Activated CD4-positive, alpha-beta T cell treated with anti-CD3 and anti-CD28 coated beads, Interleukin-2, amount 10 ng/mL, durations not matched to agents 24 days and 14 days (primary cell): ENCODE measurements around the gene EDC4. TPM values are rescaled to one million over a fixed set of nuclear protein-coding genes. Genes with fewer than 3 reads are reported as not detected.

Experiments
- DNase-seq: peaks from one replicate; pipeline ENCODE4 v3.0.0; 2022
- H3K27ac Mint-ChIP-seq: one replicate; pipeline ENCODE4 v1.8.0; 2022; ENCODE audit warnings: mild to moderate bottlenecking, mixed read lengths
- H3K27me3 Mint-ChIP-seq: one replicate; pipeline ENCODE4 v1.8.0; 2022; ENCODE audit warnings: mixed read lengths
- H3K36me3 Mint-ChIP-seq: one replicate; pipeline ENCODE4 v1.8.0; 2022; ENCODE audit warnings: low read depth, mild to moderate bottlenecking, mixed read lengths
- H3K4me1 Mint-ChIP-seq: one replicate; pipeline ENCODE4 v1.8.0; 2021; ENCODE audit warnings: mixed read lengths
- H3K4me3 Mint-ChIP-seq: one replicate; pipeline ENCODE4 v1.8.0; 2022; ENCODE audit warnings: mild to moderate bottlenecking, moderate library complexity, mixed read lengths
- H3K9me3 Mint-ChIP-seq: one replicate; pipeline ENCODE4 v1.8.0; 2021; ENCODE audit warnings: mixed read lengths
- intact Hi-C: fragments of 100-400 bp; cut with micrococcal nuclease; formaldehyde crosslinking; loops from one replicate; pipeline ENCODE4 v1.15.1; 2023
- total RNA-seq: library from RNA; stranded (reverse); gene quantifications from 2 replicates; pipeline ENCODE4 v1.2.3, GENCODE V29; 2022

Gene EDC4
- total RNA-seq, 1 donor from 2014 or later = 112 TPM

DNA sequence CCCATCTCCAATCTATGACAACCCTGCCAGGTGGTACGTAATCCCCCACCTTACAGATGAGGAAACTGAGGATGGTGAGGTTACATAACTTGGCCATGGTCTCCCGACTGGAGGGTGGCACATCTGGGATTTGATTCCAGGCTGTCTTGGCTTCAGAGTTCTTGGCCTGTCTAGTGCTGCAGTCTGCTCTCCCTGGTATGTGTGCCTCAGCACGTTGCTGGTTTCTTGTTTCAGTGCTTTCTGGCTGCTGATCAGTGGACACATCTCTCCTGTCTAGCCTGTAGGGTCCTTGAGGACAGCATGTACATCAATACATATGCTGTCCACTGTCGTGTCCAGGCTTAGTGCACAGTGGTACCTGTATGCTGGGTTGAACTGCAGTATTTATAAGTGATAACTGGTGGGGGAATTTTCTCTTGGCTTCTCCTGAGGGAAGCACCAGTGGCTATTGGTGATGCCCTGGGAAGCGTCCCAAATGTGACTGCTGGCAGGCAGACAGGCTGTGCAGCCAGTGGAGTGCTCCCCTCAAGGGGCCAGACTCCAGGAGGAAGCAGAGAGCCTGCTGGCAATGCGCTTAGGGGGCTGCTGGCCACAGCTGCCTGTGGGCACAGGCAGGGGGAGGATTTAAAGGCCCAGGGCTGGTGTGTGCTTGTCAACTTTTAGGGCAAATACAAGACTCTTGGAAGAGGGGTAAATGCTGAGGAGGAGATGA lies 44.4 kb downstream of the EDC4 start:
- no peak for DNase-seq
- intact Hi-C loops = no loop called here
- Mint-ChIP-seq H3K27me3 (no peaks in the 10 kb centered on the region), H3K27ac (peak overlapping the region; percentile 90), H3K4me1 (peaks cover 24% of the 10 kb centered on the region), H3K4me3 (no peak overlapping the region), H3K36me3 (peaks cover 10% of the 10 kb centered on the region), H3K9me3 (no peaks in the 10 kb centered on the region)

DNA sequence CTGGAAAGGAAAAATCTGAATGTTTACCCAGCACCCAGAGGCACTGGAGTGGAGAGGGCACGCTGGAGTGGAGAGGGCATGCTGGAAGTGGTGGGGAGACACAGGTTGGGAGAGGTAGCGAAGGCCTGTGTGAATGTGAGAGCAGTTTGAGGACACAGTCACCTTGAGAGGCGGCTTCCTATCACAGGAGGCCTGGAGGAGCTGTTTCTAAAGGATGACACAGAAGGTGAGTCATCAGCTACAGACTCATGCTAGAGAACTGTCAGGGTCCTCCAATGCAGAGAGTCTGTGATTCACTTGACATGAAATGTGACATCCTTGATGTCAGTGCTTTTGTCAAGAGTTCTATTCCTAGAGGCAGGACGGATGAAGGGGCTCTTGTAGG lies 45.0 kb downstream of the EDC4 start:
- intact Hi-C loops = no loop called here
- no peaks in the 10 kb centered on the region for H3K9me3 Mint-ChIP-seq
- peak; percentile 74 for DNase-seq
- H3K27ac Mint-ChIP-seq = peak overlapping the region; percentile 90
- H3K27me3 Mint-ChIP-seq = no peaks in the 10 kb centered on the region
- peaks cover 10% of the 10 kb centered on the region for H3K36me3 Mint-ChIP-seq
- H3K4me1 Mint-ChIP-seq = peaks cover 26% of the 10 kb centered on the region
- no peak overlapping the region for H3K4me3 Mint-ChIP-seq

DNA sequence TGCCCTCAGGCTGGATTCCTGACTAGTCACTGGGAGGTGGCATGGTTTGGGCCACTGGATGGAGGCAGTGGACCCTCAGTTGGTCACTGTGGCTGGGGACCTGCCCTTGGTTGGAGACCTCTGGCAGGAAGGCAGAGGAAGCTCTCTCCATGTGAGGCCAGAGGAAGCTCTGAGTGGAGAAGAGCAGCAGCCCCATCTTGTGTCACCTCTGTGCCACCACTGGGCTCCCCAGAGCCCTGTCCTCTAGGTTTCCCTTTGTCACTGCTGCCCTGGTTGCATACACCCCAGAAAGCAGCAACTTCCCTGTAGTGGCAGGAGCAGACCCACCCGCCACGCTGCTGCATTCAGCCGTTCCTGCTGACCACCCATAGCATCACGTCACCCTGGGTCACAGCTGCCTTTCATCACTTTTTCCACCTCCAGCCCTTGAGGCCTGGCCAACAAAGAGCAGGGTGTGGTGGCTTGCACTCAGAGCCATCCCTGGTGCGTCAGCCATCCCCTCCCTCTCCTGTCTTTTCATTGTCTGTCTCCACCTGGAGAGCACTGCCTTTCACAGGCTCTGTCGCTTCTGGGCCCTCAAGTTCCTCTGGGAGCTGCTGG lies 46.9 kb downstream of the EDC4 start:
- H3K4me1 Mint-ChIP-seq = peaks cover 25% of the 10 kb centered on the region
- intact Hi-C loops = no loop called here
- H3K9me3 Mint-ChIP-seq = no peaks in the 10 kb centered on the region
- no peak for DNase-seq
- no peak overlapping the region for H3K4me3 Mint-ChIP-seq
- H3K36me3 Mint-ChIP-seq = peaks cover 6% of the 10 kb centered on the region
- no peak overlapping the region for H3K27ac Mint-ChIP-seq
- H3K27me3 Mint-ChIP-seq = no peaks in the 10 kb centered on the region

DNA sequence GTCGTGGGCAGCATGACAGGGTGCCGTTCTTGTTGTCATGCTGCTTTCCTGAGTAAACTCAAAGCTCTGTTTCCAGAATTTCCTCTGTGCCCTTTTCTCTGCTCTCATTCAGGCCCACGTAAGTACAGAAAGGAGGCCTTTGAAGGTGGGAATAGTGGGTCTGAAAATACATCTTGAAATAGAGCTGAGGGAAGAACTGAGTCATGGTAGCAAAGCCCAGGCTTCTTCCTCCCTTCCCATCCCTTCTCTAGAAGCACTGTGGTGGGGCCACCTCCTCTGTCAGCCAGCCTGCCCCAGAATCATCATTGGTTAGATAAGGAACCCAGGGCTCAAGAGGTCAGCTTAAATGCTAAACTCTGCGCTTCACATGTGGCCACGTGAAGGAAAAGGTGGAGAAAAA lies 49.4 kb downstream of the EDC4 start:
- intact Hi-C loops = no loop called here
- Mint-ChIP-seq H3K4me1 (peaks cover 23% of the 10 kb centered on the region), H3K4me3 (no peak overlapping the region), H3K36me3 (peaks cover 5% of the 10 kb centered on the region), H3K9me3 (no peaks in the 10 kb centered on the region), H3K27me3 (no peaks in the 10 kb centered on the region), H3K27ac (peak overlapping the region; percentile 80)
- no peak for DNase-seq

DNA sequence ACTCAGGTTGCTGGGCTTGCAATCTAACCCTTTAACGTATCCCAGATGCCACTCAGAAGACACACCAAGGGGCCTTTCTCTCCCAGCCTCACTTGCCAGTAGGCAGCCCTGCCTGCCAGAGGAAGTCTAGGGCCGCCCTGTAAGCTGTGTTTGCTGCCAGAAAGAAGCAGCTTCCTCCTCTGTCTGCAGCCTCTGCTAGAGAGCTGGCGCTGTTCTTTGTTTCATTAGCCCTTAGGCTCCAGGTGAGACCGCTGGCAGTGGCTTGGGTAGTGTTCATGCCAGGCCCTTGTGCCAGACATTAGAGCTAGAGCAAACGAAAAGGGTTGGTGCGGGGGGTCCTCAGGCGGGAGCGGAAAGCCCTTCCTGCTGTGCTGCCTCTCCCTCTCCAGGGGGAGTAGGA lies 49.9 kb downstream of the EDC4 start:
- no peak overlapping the region for H3K27ac Mint-ChIP-seq
- H3K4me1 Mint-ChIP-seq = peaks cover 17% of the 10 kb centered on the region
- no peak for DNase-seq
- intact Hi-C loops = no loop called here
- H3K36me3 Mint-ChIP-seq = peaks cover 5% of the 10 kb centered on the region
- H3K27me3 Mint-ChIP-seq = no peaks in the 10 kb centered on the region
- no peak overlapping the region for H3K4me3 Mint-ChIP-seq
- no peaks in the 10 kb centered on the region for H3K9me3 Mint-ChIP-seq

DNA sequence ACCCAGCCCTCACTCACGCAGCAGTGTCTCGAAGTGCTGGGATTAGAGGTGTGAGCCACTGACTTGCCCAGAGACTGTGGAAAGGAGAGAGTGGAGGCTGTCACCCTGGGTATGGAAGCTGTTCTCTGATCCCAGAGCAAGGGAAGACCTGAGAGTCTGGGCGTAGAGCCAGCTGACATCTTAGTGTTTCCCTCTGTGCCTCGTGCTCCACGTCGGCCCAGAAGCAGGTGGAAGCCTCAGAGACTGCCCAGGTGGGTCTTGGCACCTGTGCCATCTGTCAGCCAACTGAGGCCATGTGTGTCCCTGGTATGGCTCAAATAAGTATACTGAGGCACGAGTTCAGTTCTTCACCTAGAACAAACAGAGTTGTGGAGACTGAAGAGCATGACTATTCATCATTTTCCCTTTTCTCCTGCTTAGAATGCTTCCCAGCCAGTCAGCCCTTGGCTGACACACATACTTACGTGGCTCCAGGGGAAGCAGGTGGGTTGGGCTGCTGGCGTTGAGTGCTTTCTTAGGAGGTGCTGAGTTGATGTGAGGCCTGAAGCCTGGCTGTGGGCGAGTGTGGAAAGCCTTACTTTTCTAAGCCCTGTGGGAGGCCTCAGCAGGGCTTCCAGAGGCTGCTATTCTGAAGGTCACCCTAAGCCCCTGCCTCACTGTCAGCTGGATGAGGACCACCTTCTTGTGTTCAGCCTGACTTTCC lies 50.7 kb downstream of the EDC4 start:
- H3K9me3 Mint-ChIP-seq = no peaks in the 10 kb centered on the region
- intact Hi-C loops = no loop called here
- peaks cover 8% of the 10 kb centered on the region for H3K36me3 Mint-ChIP-seq
- no peak overlapping the region for H3K4me3 Mint-ChIP-seq
- peaks cover 14% of the 10 kb centered on the region for H3K4me1 Mint-ChIP-seq
- DNase-seq = no peak
- no peak overlapping the region for H3K27ac Mint-ChIP-seq
- H3K27me3 Mint-ChIP-seq = no peaks in the 10 kb centered on the region

DNA sequence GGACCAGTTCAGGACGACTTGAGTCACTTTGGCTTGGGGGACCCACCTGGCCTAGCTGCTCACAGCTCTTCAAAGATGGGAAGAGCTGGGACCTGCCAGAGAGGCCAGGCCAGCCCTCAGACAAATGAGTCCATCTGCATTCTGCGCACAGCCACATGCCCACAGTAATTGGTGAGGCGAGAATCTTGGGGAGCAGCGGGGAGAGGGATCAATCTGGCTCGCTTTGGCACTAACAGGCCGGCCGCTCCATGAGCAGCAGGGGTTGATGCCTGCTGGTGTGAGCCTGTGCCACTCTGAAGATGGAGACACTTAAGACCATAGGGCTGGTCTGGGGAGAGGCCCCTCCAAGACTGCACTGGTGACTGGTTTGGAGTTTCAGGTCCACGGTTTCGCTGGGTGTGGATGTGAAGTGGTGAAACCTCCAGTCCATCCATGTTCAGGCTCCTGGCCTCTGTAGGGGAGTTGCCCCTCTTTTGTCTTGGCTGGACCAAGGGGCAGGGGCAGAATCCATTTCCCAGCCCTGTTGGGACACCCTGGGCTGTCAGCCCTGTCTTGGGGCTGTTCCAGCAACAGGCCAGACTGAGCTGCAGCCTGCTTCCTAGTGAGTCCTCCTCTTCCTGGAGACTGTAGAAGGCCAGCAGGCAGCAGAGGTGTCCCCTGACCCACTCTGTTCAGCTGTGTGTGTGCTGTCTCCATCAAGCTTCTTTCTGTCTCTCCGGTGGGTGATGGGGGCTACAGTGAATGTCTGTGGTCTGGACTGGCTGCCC lies 51.5 kb downstream of the EDC4 start:
- no peak overlapping the region for H3K27ac Mint-ChIP-seq
- intact Hi-C loops = no loop called here

DNA sequence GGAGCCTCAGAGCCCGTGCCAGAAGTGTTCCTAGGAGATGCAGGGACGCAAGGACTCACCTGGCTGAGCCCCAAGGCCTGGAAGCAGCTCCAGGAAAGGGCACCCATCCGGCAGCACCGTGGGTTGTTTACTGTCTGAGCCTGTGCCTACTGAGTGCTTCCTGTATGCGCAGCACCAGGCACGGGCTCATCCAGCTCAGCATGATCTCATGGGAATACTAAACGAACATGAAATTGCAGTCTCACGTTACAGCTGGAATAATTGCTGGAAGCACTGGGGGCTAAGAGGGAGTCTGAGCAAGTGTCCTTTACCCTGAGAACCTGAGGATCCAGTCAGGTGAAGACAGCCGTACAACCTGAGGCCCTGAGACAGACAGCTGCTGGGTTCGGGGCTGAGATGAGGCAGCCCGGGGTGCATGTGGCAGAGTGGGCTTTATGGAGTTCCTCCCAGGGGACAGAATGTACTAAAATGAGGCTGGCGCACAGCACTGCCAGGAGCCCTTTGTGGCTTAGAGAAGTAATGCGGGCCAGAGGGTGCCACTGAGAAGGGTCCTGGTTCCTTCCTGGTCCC lies 53.4 kb downstream of the EDC4 start:
- no peak for DNase-seq
- H3K4me3 Mint-ChIP-seq = no peak overlapping the region
- no peaks in the 10 kb centered on the region for H3K9me3 Mint-ChIP-seq
- H3K27me3 Mint-ChIP-seq = no peaks in the 10 kb centered on the region
- intact Hi-C loops = no loop called here
- H3K36me3 Mint-ChIP-seq = peaks cover 14% of the 10 kb centered on the region
- peaks cover 13% of the 10 kb centered on the region for H3K4me1 Mint-ChIP-seq
- no peak overlapping the region for H3K27ac Mint-ChIP-seq

More for the DNA sequence above, 51.5 kb downstream of the EDC4 start:
- Mint-ChIP-seq H3K27me3 (no peaks in the 10 kb centered on the region), H3K4me3 (no peak overlapping the region), H3K4me1 (peaks cover 14% of the 10 kb centered on the region), H3K9me3 (no peaks in the 10 kb centered on the region), H3K36me3 (peaks cover 9% of the 10 kb centered on the region)
- DNase-seq = no peak

DNA sequence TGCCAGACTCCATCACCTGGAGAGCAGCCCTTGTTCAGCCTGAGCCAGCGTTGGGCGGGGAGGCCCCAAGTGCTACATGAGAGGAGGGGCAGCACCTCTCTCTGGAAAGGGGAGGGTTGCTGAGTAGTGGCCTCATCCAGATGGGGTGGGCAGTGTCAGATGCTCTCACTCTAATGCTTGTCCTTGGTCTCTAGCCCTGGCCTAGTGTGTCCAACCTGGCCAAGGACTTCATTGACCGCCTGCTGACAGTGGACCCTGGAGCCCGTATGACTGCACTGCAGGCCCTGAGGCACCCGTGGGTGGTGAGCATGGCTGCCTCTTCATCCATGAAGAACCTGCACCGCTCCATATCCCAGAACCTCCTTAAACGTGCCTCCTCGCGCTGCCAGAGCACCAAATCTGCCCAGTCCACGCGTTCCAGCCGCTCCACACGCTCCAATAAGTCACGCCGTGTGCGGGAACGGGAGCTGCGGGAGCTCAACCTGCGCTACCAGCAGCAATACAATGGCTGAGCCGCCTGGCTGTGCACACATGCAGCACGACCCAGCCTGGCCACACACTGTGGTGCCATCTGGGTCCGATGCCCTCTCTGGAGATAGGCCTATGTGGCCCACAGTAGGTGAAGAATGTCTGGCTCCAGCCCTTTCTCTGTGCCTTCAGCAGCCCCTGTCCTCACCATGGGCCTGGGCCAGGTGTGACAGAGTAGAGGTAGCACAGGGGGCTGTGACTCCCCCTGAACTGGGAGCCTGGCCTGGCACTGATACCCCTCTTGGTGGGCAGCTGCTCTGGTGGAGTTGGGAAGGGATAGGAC lies 54.5 kb downstream of the EDC4 start:
- Mint-ChIP-seq H3K36me3 (peaks cover 16% of the 10 kb centered on the region), H3K27me3 (no peaks in the 10 kb centered on the region), H3K4me1 (peaks cover 5% of the 10 kb centered on the region), H3K27ac (no peak overlapping the region), H3K4me3 (no peak overlapping the region), H3K9me3 (no peaks in the 10 kb centered on the region)
- intact Hi-C loops = no loop called here
- DNase-seq = no peak

DNA sequence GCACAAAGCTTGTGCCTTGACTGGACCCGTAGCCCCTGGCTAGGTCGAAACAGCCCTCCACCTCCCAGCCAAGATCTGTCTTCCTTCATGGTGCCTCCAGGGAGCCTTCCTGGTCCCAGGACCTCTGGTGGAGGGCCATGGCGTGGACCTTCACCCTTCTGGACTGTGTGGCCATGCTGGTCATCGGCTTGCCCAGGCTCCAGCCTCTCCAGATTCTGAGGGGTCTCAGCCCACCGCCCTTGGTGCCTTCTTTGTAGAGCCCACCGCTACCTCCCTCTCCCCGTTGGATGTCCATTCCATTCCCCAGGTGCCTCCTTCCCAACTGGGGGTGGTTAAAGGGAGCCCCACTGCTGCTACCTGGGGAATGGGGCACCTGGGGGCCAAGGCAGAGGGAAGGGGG lies 55.3 kb downstream of the EDC4 start:
- H3K4me3 Mint-ChIP-seq = no peak overlapping the region
- DNase-seq = no peak
- peaks cover 19% of the 10 kb centered on the region for H3K36me3 Mint-ChIP-seq
- peak overlapping the region; percentile 66 for H3K27ac Mint-ChIP-seq
- no peaks in the 10 kb centered on the region for H3K9me3 Mint-ChIP-seq
- intact Hi-C loops = loop anchor here (1.0 kb wide), 2 partner anchors 45 to 112 kb away; no protein-coding TSS in a partner anchor
- peaks cover 4% of the 10 kb centered on the region for H3K4me1 Mint-ChIP-seq
- no peaks in the 10 kb centered on the region for H3K27me3 Mint-ChIP-seq

DNA sequence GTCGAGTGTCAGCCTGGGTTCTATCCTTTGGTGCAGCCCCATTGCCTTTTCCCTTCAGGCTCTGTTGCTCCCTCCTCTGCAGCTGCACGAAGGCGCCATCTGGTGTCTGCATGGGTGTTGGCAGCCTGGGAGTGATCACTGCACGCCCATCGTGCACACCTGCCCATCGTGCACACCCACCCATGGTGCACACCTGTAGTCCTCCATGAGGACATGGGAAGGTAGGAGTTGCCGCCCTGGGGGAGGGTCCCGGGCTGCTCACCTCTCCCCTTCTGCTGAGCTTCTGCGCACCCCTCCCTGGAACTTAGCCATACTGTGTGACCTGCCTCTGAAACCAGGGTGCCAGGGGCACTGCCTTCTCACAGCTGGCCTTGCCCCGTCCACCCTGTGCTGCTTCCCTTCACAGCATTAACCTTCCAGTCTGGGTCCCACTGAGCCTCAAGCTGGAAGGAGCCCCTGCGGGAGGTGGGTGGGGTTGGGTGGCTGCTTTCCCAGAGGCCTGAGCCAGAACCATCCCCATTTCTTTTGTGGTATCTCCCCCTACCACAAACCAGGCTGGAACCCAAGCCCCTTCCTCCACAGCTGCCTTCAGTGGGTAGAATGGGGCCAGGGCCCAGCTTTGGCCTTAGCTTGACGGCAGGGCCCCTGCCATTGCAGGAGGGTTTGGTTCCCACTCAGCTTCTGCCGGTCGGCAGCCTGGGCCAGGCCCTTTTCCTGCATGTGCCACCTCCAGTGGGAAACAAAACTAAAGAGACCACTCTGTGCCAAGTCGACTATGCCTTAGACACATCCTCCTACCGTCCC lies 55.9 kb downstream of the EDC4 start:
- intact Hi-C loops = loop anchor here (1.0 kb wide), 2 partner anchors 45 to 112 kb away; no protein-coding TSS in a partner anchor
- DNase-seq = peak; percentile 93
- H3K4me3 Mint-ChIP-seq = no peak overlapping the region
- H3K27ac Mint-ChIP-seq = peak overlapping the region; percentile 19
- H3K27me3 Mint-ChIP-seq = no peaks in the 10 kb centered on the region
- peaks cover 3% of the 10 kb centered on the region for H3K4me1 Mint-ChIP-seq
- peaks cover 22% of the 10 kb centered on the region for H3K36me3 Mint-ChIP-seq
- no peaks in the 10 kb centered on the region for H3K9me3 Mint-ChIP-seq

DNA sequence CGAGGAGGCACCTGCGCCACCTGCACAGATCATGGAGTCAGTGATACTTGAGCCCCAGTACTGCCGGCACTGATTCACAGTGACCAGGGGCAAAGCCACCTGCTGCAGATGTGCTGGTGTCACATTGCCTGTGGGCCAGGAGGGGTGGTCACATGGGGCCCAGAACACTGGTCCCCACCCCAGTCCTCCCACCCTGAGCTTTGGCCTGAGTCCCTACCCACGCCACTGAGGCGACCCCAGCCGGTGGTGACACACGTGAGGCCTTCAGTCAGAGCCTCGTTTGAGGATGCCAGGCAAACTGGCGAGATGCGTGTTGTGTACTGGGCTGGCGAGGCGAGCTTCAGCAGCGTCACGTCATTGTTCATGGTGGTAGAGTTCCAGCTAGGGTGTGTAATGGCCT lies 57.3 kb downstream of the EDC4 start:
- DNase-seq = no peak
- no peaks in the 10 kb centered on the region for H3K27me3 Mint-ChIP-seq
- no peak overlapping the region for H3K27ac Mint-ChIP-seq
- peaks cover 36% of the 10 kb centered on the region for H3K36me3 Mint-ChIP-seq
- no peaks in the 10 kb centered on the region for H3K9me3 Mint-ChIP-seq
- no peak overlapping the region for H3K4me3 Mint-ChIP-seq
- intact Hi-C loops = loop anchor here (10.0 kb wide), 1 partner anchor 265 kb away; the partner anchor contains the start of genes ACD, C16orf86, ENKD1 and PARD6A
- H3K4me1 Mint-ChIP-seq = peaks cover 10% of the 10 kb centered on the region
